Measurements from ENCODE around the gene BARX2.

BARX2 gene

DNA sequence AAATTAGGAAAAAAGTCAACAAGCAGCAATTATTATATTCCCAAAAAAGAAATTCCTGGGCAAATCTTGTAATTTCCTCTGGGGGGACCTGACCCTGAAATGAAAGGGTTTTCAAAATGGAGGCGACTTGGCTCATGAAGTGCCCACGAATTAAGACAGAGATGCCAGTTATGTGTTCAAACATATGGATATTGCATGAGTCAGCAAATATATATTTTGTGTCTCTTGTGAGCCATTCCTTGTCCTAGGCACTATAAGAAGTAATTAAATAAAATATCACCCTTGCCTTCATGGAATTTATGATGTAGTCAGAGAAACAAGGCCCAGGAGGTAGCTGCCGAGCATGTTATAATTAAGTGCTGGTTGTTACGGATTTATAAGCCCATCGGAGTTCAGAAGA is 68.6 kb downstream of the BARX2 start (continued):
- TF ChIP-seq AEBP2 (tag by site-specific recombination; IDR thresholded peaks at IDR 0.05; ENCODE audit: borderline replicate concordance) = no peak
- TF ChIP-seq ZNF404 (tag by site-specific recombination; IDR thresholded peaks at IDR 0.05) = no peak
- TF ChIP-seq MYNN (tag by site-specific recombination; IDR thresholded peaks at IDR 0.05; ENCODE audit: borderline replicate concordance) = no peak

GRCh38 chr11:129445226-129445625 is 69.6 kb downstream of the BARX2 start:
- ChIA-PET POLR2A (no interaction called here), CTCF (no interaction called here)

DNA sequence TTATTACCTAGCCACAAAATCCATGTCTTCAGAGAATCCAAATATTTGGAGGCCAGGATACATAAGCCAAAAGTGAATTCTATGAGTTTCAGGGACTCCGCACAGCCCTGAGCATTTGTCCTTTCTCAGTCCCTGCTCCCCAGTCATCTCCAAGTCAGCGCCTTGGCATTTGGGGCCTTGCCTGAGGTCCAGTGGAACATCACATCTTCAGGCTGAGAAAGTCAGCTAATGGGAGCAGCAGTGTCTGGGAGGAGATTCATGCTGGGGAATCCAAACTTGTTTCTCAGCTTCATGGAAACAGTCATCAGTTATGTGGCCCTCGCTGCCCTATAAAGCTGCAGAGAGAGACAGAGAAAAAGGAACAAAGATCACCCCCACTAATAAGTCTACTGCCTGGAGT is 70.9 kb downstream of the BARX2 start:
- Histone ChIP-seq H3K36me3 (ENCODE audit: control insufficient read depth in 2 of 2, insufficient read depth in 1 of 2, low read length in 2 of 2) (no peaks in the 10 kb centered on the region; a peak in 1 of 3 replicates), H3K9me3 (ENCODE audit: control insufficient read depth, insufficient read depth, low read depth, low read length) (no peaks in the 10 kb centered on the region), H3K27ac (ENCODE audit: extremely low read depth, low read depth, low read length) (no peak overlapping the region), H3K4me3 (ENCODE audit: low read depth, low read length) (no peak overlapping the region), H3K4me1 (ENCODE audit: control insufficient read depth, insufficient read depth, low read length) (no peaks in the 10 kb centered on the region)
- POLR2A ChIA-PET = no interaction called here
- TF ChIP-seq ZNF354C (tag by site-specific recombination; IDR thresholded peaks at IDR 0.05; ENCODE audit: borderline replicate concordance, low read depth) (no peak), ZNF654 (tag by site-specific recombination; IDR thresholded peaks at IDR 0.05; ENCODE audit: low read depth) (no peak), BCL11B (tag by site-specific recombination; IDR thresholded peaks at IDR 0.05; ENCODE audit: low read depth) (no peak), HOXC10 (CRISPR knock-in tag; IDR thresholded peaks at IDR 0.05) (no peak), ZNF837 (tag by site-specific recombination; IDR thresholded peaks at IDR 0.05) (no peak)
- TF ChIP-seq, protein P1, sequence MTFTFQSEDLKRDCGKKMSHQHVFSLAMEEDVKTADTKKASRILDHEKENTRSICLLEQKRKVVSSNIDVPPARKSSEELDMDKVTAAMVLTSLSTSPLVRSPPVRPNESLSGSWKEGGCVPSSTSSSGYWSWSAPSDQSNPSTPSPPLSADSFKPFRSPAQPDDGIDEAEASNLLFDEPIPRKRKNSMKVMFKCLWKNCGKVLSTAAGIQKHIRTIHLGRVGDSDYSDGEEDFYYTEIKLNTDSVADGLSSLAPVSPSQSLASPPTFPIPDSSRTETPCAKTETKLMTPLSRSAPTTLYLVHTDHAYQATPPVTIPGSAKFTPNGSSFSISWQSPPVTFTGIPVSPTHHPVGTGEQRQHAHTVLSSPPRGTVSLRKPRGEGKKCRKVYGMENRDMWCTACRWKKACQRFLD (tag by site-specific recombination; IDR thresholded peaks at IDR 0.05) = no peak
- CTCF ChIA-PET = no interaction called here

More at GRCh38 chr11:129445226-129445625, 69.6 kb downstream of the BARX2 start:
- Histone ChIP-seq H3K36me3 (ENCODE audit: control insufficient read depth in 2 of 2, insufficient read depth in 1 of 2, low read length in 2 of 2) (no peaks in the 10 kb centered on the region; a peak in 1 of 3 replicates), H3K4me3 (ENCODE audit: low read depth, low read length) (no peak overlapping the region), H3K4me1 (ENCODE audit: control insufficient read depth, insufficient read depth, low read length) (peaks cover 4% of the 10 kb centered on the region; the same call in 1 of the 2 replicates), H3K27ac (ENCODE audit: extremely low read depth, low read depth, low read length) (no peak overlapping the region), H3K9me3 (ENCODE audit: control insufficient read depth, insufficient read depth, low read depth, low read length) (no peaks in the 10 kb centered on the region)
- no peak for TF ChIP-seq ZBTB48 (tag by site-specific recombination; IDR thresholded peaks at IDR 0.05)
- TF ChIP-seq ZNF707 (tag by site-specific recombination; IDR thresholded peaks at IDR 0.05) = no peak
- TF ChIP-seq ZNF18 (tag by site-specific recombination; IDR thresholded peaks at IDR 0.05) = no peak
- TF ChIP-seq ZNF677 (tag by site-specific recombination; IDR thresholded peaks at IDR 0.05) = no peak
- TF ChIP-seq EGR2 (tag by site-specific recombination; IDR thresholded peaks at IDR 0.05; ENCODE audit: low read depth) = no peak
- TF ChIP-seq SP3 (tag by site-specific recombination; IDR thresholded peaks at IDR 0.05) = no peak
- no peak for TF ChIP-seq MEIS1 (CRISPR knock-in tag; IDR thresholded peaks at IDR 0.05; ENCODE audit: borderline replicate concordance)
- TF ChIP-seq ZNF600 (tag by site-specific recombination; IDR thresholded peaks at IDR 0.05) = no peak
- no peak for TF ChIP-seq ZNF664 (tag by site-specific recombination; IDR thresholded peaks at IDR 0.05)
- TF ChIP-seq ZNF747 (tag by site-specific recombination; IDR thresholded peaks at IDR 0.05) = no peak
- TF ChIP-seq GLIS2 (tag by site-specific recombination; IDR thresholded peaks at IDR 0.05) = no peak
- TF ChIP-seq ZNF248 (tag by site-specific recombination; IDR thresholded peaks at IDR 0.05) = no peak
- no peak for TF ChIP-seq ZNF24 (tag by site-specific recombination; IDR thresholded peaks at IDR 0.05)
- no peak for TF ChIP-seq ZNF514 (tag by site-specific recombination; IDR thresholded peaks at IDR 0.05)

All from HEK293 (cell line).